Measurements from ENCODE around the gene C8A.

Gene C8A

GRCh38 chr1:56929492-56929891 is 74.9 kb downstream of the C8A start:
- DNase-seq: no peak

DNA sequence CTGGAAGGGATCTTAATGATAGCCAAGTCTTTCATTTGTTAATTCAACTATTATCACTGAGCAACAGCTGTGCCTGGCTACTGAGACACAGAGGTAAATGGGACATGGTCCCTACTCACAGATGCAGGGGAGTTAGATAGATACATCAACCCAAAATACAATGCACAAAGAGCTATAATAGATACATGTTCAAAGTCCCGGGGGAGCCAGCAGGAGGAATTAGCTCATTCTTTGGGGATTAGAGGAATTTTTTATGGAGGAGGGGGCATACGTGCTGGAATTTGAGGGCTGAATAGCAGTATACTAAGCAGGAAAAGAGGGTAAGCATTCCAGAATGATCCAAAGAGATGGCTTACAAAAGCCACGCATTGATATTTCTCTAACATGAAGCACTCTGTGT is 76.6 kb downstream of the C8A start:
- DNase-seq: no peak

GRCh38 chr1:56931686-56932085 is 77.1 kb downstream of the C8A start:
- no peak for DNase-seq

- DNase-seq: no peak
Observed at GRCh38 chr1:56933161-56933560, 78.6 kb downstream of the C8A start.

- DNase-seq: no peak
Observed at GRCh38 chr1:56933606-56934005, 79.0 kb downstream of the C8A start.

DNA sequence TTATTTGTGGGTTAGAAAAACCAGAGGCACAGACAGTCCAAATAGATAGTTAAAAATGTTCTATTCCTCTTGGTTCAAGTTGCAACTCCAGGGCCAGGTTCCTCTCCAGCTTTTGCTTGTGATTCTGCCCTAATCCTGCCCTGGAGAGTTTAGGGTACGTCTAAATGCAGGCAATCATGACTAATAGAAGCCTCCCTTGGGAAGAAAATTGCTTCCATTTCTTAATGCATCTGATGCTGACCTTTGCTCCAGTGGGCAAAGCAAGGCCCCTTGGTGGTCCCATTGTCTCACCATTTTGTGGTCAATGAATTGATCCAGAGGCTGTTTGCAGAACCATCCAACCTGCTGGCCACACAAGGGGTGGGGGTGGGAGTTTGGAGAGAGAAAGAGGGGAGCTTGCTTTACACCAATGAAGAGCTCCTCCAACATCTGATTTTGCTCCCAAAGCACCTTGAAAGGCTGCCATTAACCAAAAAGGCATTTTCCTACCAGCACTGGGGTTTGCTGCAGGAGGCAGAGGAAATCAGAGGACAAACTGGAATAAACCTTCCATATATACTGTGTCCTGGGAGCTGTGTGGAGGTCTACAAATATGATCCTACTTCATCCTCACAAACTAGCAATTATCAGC is 79.9 kb downstream of the C8A start:
- no peak for DNase-seq

DNA sequence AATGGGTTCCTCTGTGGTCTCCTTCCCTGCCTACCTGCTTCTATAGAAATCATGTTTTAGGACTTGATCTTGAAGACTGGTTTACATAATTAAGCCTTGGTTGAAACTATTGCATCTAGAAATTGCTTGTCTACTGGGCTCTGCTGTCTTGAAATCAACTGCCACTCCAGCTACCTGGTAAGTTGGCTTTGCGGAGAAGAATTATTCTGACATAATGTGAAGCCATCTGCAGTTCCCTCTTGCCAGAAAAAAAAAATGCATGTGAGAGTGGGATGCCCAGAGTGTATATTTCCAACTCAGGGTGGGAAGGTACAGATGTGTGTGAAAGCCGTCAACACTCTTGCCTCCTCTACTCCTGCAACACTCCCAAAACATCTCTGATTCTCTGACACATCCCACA is 84.0 kb downstream of the C8A start:
- no peak for DNase-seq

DNA sequence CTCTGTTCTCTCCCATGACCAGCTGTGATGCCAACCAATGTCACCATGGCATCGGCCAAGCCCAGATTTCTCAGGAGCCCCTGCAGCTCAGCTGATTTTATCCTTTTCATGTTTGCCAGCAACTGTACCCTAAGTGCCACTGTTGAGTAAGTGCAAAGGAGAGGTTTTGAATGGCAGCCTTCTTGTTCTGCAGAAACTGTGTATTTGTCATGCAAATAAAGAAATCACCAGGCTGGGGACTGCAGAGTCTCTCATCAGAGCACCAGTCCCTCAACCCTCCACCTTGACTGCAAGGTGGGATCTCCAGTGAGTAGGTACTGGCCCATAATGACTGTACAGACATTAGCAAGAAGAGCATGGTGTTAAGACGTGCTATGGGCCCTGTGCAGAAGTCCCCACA is 84.6 kb downstream of the C8A start:
- DNase-seq: no peak

DNA sequence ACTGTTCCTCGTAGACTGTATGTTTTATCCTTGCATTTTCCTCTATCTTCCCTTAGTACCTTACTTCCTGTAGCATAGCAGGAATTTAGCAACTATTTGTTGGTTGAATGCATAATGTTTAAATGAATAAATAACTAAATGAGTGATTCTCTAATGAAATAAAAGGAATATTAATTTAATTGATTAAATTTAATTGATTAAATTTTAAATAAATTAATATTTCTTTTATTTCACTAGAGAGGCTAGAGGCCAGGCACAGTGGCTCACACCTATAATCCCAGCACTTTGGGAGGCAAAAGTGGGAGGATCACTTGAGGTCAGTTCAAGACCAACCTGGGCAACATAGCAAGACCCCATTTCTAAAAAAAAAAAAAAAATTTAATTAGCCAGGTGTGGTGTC is 85.4 kb downstream of the C8A start:
- no peak for DNase-seq

- DNase-seq: no peak
Observed at GRCh38 chr1:56948403-56949023, 93.9 kb downstream of the C8A start.

DNA sequence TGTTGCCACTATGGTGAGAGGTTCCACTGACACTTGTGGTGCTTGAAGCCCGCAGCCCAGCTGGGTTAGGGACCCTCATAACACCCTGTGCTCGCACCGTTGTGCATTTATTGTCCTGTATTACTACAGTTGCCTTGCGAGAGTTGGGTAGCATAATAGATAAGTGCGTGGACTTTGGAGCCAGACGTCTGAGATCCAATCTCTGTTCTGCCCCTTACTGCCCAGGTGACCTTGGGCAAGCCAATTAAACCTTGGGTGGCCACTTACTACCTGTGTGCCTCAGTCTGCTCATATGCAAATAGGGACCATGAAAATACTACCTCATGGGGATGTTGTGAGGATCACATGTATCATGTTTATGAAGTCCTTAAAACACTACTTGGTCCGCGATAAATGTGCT is 97.9 kb downstream of the C8A start:
- no peak for DNase-seq

GRCh38 chr1:56953386-56953785 is 98.8 kb downstream of the C8A start:
- DNase-seq: no peak

GRCh38 chr1:56954664-56955063 is 100.1 kb downstream of the C8A start:
- no peak for DNase-seq

DNA sequence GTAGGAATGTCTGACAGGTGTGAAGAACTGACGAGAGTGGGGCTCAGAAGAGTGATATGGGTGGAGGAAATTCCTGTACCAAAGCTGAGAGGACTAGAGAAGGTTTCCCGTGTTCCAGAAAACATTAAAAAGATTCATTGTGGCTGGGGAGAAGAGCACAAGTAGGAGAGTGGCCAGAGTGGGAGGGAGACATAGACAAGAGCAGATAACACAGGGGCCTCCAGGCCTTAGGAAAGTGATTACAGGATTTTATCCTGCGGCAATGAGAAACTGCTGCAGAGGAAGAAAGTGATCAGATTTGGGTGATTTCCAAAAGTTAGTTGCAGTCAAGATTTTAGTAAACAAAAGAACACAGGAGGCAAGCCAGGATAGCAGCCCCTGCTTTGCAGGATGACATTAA is 103.3 kb downstream of the C8A start:
- DNase-seq: no peak

DNA sequence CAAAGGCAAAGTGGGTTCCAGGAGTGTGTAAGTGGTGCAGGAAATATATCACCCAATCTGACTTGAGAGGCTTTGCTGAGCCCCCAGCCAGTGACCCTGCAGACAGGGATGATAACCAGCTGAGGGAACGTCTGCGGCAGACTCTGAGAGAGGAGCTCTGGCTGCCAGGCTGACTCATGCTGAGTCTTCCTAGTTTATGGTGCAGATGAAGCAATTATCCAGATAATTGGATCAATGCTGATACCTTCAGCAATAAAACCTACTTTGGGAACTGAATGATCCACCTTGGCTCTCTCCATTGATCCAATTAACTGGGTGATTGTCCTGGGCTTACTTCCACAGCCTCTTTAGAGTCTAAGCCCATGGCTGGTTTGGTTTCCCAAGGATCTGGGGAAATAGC is 103.9 kb downstream of the C8A start:
- no peak for DNase-seq

- no peak for DNase-seq
Observed at GRCh38 chr1:56961426-56961825, 106.8 kb downstream of the C8A start.

DNA sequence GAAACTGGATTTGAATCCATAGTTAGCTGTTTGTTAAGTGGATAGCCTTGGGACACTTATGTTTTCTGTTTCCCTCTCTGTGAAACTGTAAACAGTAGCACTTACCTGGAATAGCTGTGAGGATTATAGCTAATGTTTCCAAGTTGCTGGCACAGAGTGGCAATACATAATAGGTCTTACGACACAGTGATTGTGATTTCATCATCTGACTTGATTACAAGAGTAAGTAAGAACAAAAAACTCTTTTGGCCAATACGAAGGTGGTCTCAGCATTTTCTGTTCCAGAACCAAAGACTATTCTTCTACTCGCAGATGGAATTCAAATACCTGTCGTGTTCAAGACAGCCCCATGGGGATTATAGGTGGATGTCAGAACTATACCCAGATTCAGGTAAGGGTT is 109.1 kb downstream of the C8A start:
- no peak for DNase-seq

- no peak for DNase-seq
Observed at GRCh38 chr1:56964349-56965017, 109.9 kb downstream of the C8A start.

GRCh38 chr1:56965191-56965590 is 110.6 kb downstream of the C8A start:
- DNase-seq: no peak

DNA sequence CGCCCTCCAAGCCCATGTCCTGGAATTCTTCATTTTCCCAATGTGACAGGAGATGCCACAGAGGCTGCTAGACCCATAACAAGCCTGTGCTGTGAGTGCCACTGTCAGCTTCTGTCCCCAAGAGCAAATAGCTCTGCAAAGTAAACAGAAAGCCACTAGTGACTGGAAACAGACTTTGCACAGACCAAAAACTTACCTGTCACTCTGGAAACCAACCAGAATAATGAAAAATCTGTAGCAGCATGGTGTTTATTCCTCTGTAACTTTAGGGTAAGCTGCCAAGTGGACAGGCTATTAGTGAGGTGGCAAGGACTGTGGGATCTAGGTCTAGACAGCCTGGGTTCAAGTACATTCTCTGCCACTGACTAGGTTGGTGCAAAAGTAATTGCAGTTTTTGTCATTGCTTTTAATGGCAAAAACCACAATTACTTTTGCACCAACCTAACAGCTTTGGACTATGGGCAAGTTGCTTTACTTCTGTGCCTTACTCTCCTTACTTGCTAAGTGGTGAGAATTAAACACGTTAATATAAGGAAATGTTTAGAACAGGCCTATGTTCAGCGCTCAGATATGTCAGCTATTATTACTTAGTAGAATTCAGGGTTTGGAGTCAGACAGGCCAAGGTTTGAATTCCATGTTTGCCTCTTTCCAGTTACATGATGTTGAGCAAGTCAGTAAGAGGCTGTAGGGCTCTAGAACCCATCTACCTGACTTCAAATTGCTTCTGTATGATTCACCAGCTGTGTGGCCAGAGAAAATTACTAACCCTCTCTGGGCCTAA is 111.5 kb downstream of the C8A start, which contains the start of gene C8B:
TSS of gene C8B (minus strand) at position 100 of the 782 bp plus-strand sequence. CDS start at position 33, 67 bp downstream.
- no peak for DNase-seq

DNA sequence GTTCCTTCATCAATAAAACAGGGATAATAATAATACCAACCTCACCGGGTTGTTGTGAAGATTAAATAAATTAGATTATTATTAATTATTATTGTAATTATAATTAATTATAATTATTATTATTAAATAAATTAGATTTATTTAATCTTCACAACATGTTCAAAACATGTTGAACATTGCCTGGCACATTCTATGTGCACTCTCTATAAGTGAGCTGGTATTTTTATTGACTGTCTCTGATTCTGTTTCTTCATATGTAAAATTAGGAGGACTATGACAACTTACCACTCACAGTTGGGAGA is 112.1 kb downstream of the C8A start:
- DNase-seq: no peak

DNA sequence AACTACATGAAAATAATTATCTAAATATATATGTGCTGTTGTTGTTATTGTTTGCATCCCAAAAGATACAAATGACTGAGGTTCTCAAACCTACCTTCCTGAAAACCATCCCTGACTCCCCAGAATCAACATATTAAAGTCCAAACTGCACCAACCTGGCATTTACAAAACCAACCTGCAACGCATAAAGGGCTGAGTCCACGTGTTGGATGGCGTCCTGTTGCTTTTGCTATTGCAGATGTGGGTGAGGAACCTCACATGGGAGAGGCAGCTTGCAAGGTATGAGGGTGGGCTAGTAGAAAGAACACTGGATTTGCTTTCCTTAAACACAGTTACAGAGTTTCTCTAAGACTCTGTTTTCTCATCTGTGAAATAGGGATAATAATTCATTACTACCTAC is 112.8 kb downstream of the C8A start:
- DNase-seq: no peak

All from activated CD4-positive, alpha-beta T cell treated with anti-CD3 and anti-CD28 coated beads for 4 hours (primary cell).